OCI-LY7 (cell line): ENCODE measurements around the gene NPAS4.

ENCODE experiments used
- CTCF ChIP-seq: fragments of 200-600 bp; sonication (generic); conservative IDR thresholded peaks from 2 replicates; pipeline ENCODE4 v1.5.1; 2014; ENCODE audit warnings: mild to moderate bottlenecking, antibody characterized with exemption, low read length, moderate library complexity, mixed read lengths
- EZH2phosphoT487 ChIP-seq: fragments of 200-600 bp; sonication (generic); IDR thresholded peaks from 2 replicates; pipeline ENCODE4 v1.6.1; 2018; ENCODE audit warnings: low read depth, borderline replicate concordance, mild to moderate bottlenecking, mixed run types, antibody characterized with exemption, low read length, moderate library complexity, mixed read lengths

- TF ChIP-seq CTCF (no peak), EZH2phosphoT487 (no peak)
Measured at GRCh38 chr11:66472054-66472453, 51.2 kb downstream of the NPAS4 start.
